ENCODE data around the gene SAMSN1.

Gene SAMSN1

DNA sequence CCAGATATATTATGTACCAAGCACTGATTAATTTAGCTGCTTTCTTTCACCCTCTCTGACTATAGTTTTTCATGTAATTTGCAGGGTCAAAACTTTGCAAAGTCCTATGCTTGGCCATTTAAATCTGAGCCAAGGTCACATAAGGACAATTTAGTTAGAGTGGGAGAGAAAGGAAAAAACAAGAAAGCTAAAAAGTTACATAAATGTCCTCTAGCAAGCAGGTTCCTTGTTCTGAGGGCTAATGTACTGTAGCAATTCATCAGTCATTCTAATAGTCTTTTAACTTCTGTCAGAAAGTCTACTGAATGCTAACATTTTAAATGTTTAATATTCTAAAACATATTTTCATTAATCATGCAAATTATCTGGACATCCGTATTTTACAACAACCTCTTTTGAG, 68.3 kb downstream of the SAMSN1 start:
- Histone ChIP-seq H3K36me3 (ENCODE audit: insufficient read depth) (no peaks in the 10 kb centered on the region), H4K20me1 (ENCODE audit: insufficient read depth) (no peaks in the 10 kb centered on the region), H3K9ac (no peak overlapping the region), H3K27ac (no peak overlapping the region), H3K4me3 (IDR thresholded peaks at IDR 0.05; ENCODE audit: insufficient read depth, low read depth, low read length) (no peak overlapping the region), H2AFZ (ENCODE audit: low read depth) (no peak overlapping the region), H3K4me1 (ENCODE audit: low read depth, poor library complexity, severe bottlenecking) (no peaks in the 10 kb centered on the region), H3K79me2 (ENCODE audit: insufficient read depth, low read depth) (no peaks in the 10 kb centered on the region), H3K27me3 (ENCODE audit: insufficient read depth, low read depth) (no peaks in the 10 kb centered on the region), H3K4me2 (no peak overlapping the region)
- TF ChIP-seq, protein P1, sequence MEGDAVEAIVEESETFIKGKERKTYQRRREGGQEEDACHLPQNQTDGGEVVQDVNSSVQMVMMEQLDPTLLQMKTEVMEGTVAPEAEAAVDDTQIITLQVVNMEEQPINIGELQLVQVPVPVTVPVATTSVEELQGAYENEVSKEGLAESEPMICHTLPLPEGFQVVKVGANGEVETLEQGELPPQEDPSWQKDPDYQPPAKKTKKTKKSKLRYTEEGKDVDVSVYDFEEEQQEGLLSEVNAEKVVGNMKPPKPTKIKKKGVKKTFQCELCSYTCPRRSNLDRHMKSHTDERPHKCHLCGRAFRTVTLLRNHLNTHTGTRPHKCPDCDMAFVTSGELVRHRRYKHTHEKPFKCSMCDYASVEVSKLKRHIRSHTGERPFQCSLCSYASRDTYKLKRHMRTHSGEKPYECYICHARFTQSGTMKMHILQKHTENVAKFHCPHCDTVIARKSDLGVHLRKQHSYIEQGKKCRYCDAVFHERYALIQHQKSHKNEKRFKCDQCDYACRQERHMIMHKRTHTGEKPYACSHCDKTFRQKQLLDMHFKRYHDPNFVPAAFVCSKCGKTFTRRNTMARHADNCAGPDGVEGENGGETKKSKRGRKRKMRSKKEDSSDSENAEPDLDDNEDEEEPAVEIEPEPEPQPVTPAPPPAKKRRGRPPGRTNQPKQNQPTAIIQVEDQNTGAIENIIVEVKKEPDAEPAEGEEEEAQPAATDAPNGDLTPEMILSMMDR (conservative IDR thresholded peaks at IDR 0.05; ENCODE audit: low read depth, low read length) = no peak

GRCh38 chr21:14477133-14477532, 69.0 kb downstream of the SAMSN1 start:
- H3K27me3 ChIP-seq (ENCODE audit: insufficient read depth, low read depth) = no peaks in the 10 kb centered on the region
- no peak overlapping the region for H3K9ac ChIP-seq
- no peak overlapping the region for H3K27ac ChIP-seq
- no peaks in the 10 kb centered on the region for H4K20me1 ChIP-seq (ENCODE audit: insufficient read depth)
- H3K36me3 ChIP-seq (ENCODE audit: insufficient read depth) = no peaks in the 10 kb centered on the region
- no peak overlapping the region for H3K4me3 ChIP-seq (IDR thresholded peaks at IDR 0.05; ENCODE audit: insufficient read depth, low read depth, low read length)
- no peaks in the 10 kb centered on the region for H3K79me2 ChIP-seq (ENCODE audit: insufficient read depth, low read depth)
- H3K4me1 ChIP-seq (ENCODE audit: low read depth, poor library complexity, severe bottlenecking) = no peaks in the 10 kb centered on the region
- TF ChIP-seq, protein P1 (conservative IDR thresholded peaks at IDR 0.05; ENCODE audit: low read depth, low read length) = no peak
- H3K4me2 ChIP-seq = no peak overlapping the region
- H2AFZ ChIP-seq (ENCODE audit: low read depth) = no peak overlapping the region

- H3K79me2 ChIP-seq (ENCODE audit: insufficient read depth, low read depth) = no peaks in the 10 kb centered on the region
- H3K27me3 ChIP-seq (ENCODE audit: insufficient read depth, low read depth) = no peaks in the 10 kb centered on the region
- no peak overlapping the region for H3K4me2 ChIP-seq
- no peaks in the 10 kb centered on the region for H3K36me3 ChIP-seq (ENCODE audit: insufficient read depth)
- TF ChIP-seq, protein P1 (conservative IDR thresholded peaks at IDR 0.05; ENCODE audit: low read depth, low read length) = no peak
- no peak overlapping the region for H3K9ac ChIP-seq
- H3K4me1 ChIP-seq (ENCODE audit: low read depth, poor library complexity, severe bottlenecking) = no peaks in the 10 kb centered on the region
- H4K20me1 ChIP-seq (ENCODE audit: insufficient read depth) = no peaks in the 10 kb centered on the region
- H2AFZ ChIP-seq (ENCODE audit: low read depth) = no peak overlapping the region
- H3K27ac ChIP-seq = no peak overlapping the region
- H3K4me3 ChIP-seq (IDR thresholded peaks at IDR 0.05; ENCODE audit: insufficient read depth, low read depth, low read length) = no peak overlapping the region
These were observed 71.1 kb downstream of the SAMSN1 start for GRCh38 chr21:14474995-14475394.

DNA sequence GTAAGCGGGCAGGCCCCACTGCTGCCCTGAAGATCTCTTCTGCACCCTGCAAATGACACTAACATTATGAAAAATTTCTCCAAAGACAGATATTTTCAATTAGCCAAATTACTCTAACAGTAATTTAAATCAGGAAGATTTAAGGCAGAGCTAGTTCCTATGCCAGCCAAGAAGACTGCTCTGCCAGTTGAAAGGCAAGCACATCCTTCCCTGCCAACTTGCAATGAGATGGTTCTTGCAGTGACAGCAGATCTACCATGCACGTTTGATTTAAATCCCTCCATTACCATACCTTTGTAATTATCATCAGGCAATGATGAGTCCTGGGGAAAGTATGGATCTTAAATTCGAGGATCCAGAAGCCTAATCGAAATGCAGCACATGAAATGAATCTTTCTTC, 76.5 kb downstream of the SAMSN1 start:
- no peaks in the 10 kb centered on the region for H3K27me3 ChIP-seq (ENCODE audit: insufficient read depth, low read depth)
- H3K4me2 ChIP-seq = no peak overlapping the region
- H4K20me1 ChIP-seq (ENCODE audit: insufficient read depth) = no peaks in the 10 kb centered on the region
- TF ChIP-seq, protein P1 (conservative IDR thresholded peaks at IDR 0.05; ENCODE audit: low read depth, low read length) = no peak
- H3K36me3 ChIP-seq (ENCODE audit: insufficient read depth) = no peaks in the 10 kb centered on the region
- H3K4me1 ChIP-seq (ENCODE audit: low read depth, poor library complexity, severe bottlenecking) = no peaks in the 10 kb centered on the region
- H3K4me3 ChIP-seq (IDR thresholded peaks at IDR 0.05; ENCODE audit: insufficient read depth, low read depth, low read length) = no peak overlapping the region
- no peaks in the 10 kb centered on the region for H3K79me2 ChIP-seq (ENCODE audit: insufficient read depth, low read depth)
- H3K9ac ChIP-seq = no peak overlapping the region
- H2AFZ ChIP-seq (ENCODE audit: low read depth) = no peak overlapping the region
- no peak overlapping the region for H3K27ac ChIP-seq

All from KMS-11 (cell line).